Measurements from ENCODE around the gene KRTAP13-1.

KRTAP13-1 gene

DNA sequence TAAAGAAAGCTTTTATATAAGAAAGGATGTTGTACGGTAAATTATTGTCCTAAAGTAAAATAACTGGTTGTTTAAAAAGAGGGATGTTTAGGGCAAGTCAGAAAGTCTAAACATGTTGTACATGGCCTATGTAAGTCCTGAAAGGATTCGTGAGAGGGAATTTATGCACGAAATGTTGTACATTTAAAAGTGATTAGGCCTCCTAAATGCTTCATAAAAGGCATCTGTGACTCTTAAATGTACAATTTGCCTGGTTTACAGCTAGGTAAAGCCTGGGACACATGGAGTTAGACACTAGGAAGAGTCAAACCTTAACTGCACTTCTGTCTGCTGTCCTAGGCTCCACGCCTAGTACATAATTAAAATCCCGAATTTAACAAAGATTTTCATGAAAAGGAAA lies 20.2 kb downstream of the KRTAP13-1 start:
- Histone ChIP-seq H3K4me3 (ENCODE audit: low read depth in 1 of 2, low read length in 1 of 2) (no peak overlapping the region), H3K27ac (no peak overlapping the region), H3K36me3 (no peaks in the 10 kb centered on the region), H3K27me3 (no peaks in the 10 kb centered on the region), H3K9me3 (no peaks in the 10 kb centered on the region), H3K4me1 (ENCODE audit: control insufficient read depth in 1 of 2, insufficient read depth in 1 of 2, low read depth in 1 of 2, low read length in 1 of 2) (no peaks in the 10 kb centered on the region)
- TF ChIP-seq, protein P1, sequence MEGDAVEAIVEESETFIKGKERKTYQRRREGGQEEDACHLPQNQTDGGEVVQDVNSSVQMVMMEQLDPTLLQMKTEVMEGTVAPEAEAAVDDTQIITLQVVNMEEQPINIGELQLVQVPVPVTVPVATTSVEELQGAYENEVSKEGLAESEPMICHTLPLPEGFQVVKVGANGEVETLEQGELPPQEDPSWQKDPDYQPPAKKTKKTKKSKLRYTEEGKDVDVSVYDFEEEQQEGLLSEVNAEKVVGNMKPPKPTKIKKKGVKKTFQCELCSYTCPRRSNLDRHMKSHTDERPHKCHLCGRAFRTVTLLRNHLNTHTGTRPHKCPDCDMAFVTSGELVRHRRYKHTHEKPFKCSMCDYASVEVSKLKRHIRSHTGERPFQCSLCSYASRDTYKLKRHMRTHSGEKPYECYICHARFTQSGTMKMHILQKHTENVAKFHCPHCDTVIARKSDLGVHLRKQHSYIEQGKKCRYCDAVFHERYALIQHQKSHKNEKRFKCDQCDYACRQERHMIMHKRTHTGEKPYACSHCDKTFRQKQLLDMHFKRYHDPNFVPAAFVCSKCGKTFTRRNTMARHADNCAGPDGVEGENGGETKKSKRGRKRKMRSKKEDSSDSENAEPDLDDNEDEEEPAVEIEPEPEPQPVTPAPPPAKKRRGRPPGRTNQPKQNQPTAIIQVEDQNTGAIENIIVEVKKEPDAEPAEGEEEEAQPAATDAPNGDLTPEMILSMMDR (IDR thresholded peaks at IDR 0.05): no peak

DNA sequence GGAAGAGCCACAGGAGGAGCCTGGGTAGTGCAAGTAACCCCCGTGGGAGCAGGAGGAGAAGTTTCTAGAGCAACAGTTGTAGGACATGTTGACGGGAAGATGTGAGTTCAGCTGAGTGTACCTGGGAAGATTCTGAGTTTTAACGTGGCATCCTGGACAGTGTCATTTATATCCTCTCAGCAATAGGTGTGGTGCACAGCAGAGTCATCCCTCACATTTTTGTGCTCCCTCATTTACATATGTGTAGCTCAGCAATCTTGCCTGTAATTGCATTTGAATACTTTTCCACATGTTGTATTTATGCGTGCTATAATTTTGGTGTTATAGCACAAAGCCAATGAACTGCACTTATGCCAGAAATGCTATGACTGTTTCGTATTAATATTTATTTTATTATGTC lies 30.0 kb downstream of the KRTAP13-1 start, which contains the start of gene KRTAP13-3:
TSS of gene KRTAP13-3 (minus strand) at position 101 of the 400 bp plus-strand sequence. CDS start at position 87, 14 bp downstream.
- H3K9me3 ChIP-seq: no peaks in the 10 kb centered on the region

DNA sequence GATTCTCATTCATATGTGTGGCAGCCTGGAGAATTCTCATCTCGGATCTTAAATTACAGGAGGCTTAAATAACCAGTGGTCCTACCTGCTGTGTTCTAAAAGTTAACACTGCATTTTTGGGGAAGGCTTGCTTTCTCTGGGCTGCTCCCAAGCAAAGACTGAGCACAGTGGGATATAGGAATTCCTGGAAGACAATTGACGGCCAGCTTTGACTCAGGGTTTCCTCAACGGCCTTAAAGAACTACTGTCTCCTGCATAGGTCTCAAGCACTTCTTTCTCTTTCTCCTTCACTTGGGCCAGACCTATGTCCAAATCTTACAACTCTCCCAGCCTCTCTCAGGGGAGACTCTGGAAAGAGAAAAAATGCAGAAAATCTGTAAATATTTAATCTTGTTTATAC lies 30.9 kb downstream of the KRTAP13-1 start:
- no peaks in the 10 kb centered on the region for H3K9me3 ChIP-seq
- no peak overlapping the region for H3K4me3 ChIP-seq (ENCODE audit: low read depth in 1 of 2, low read length in 1 of 2)
- no peaks in the 10 kb centered on the region for H3K36me3 ChIP-seq
- H3K27ac ChIP-seq: no peak overlapping the region
- no peaks in the 10 kb centered on the region for H3K4me1 ChIP-seq (ENCODE audit: control insufficient read depth in 1 of 2, insufficient read depth in 1 of 2, low read depth in 1 of 2, low read length in 1 of 2)
- H3K27me3 ChIP-seq: no peaks in the 10 kb centered on the region
- TF ChIP-seq, protein P1 (IDR thresholded peaks at IDR 0.05): no peak

More for the DNA sequence above, 30.0 kb downstream of the KRTAP13-1 start, which contains the start of gene KRTAP13-3:
- no peak within 1 kb of the TSS for H3K4me3 ChIP-seq (ENCODE audit: low read depth in 1 of 2, low read length in 1 of 2)
- no peaks in the 10 kb centered on the region for H3K4me1 ChIP-seq (ENCODE audit: control insufficient read depth in 1 of 2, insufficient read depth in 1 of 2, low read depth in 1 of 2, low read length in 1 of 2)
- no peaks in the 10 kb centered on the region for H3K36me3 ChIP-seq
- H3K27ac ChIP-seq: no peak within 1 kb of the TSS
- H3K27me3 ChIP-seq: no peaks in the 10 kb centered on the region
- TF ChIP-seq, protein P1 (IDR thresholded peaks at IDR 0.05): no peak

DNA sequence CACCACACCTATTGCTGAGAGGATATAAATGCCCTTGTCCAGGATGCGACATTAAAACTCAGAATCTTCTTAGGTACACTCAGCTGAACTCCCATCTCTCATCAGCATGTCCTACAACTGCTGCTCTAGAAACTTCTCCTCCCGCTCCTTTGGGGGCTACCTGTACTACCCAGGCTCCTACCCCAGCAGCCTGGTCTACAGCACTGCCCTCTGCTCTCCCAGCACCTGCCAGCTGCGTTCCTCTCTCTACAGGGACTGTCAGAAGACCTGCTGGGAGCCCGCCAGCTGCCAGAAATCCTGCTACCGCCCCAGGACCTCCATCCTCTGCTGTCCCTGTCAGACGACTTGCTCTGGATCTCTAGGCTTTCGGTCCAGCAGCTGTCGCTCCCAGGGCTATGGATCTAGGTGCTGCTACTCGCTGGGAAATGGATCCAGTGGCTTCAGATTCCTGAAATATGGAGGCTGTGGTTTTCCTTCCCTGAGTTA lies 34.4 kb downstream of the KRTAP13-1 start, which contains the start of gene KRTAP13-4:
TSS of gene KRTAP13-4 (plus strand) at position 51 of the 486 bp plus-strand sequence. CDS start at position 107, 56 bp downstream.
- H3K36me3 ChIP-seq: no peaks in the 10 kb centered on the region
- no peak within 1 kb of the TSS for H3K4me3 ChIP-seq (ENCODE audit: low read depth in 1 of 2, low read length in 1 of 2)
- no peaks in the 10 kb centered on the region for H3K27me3 ChIP-seq
- TF ChIP-seq, protein P1 (IDR thresholded peaks at IDR 0.05): no peak
- H3K4me1 ChIP-seq (ENCODE audit: control insufficient read depth in 1 of 2, insufficient read depth in 1 of 2, low read depth in 1 of 2, low read length in 1 of 2): no peaks in the 10 kb centered on the region
- H3K27ac ChIP-seq: no peak within 1 kb of the TSS
- H3K9me3 ChIP-seq: no peaks in the 10 kb centered on the region

DNA sequence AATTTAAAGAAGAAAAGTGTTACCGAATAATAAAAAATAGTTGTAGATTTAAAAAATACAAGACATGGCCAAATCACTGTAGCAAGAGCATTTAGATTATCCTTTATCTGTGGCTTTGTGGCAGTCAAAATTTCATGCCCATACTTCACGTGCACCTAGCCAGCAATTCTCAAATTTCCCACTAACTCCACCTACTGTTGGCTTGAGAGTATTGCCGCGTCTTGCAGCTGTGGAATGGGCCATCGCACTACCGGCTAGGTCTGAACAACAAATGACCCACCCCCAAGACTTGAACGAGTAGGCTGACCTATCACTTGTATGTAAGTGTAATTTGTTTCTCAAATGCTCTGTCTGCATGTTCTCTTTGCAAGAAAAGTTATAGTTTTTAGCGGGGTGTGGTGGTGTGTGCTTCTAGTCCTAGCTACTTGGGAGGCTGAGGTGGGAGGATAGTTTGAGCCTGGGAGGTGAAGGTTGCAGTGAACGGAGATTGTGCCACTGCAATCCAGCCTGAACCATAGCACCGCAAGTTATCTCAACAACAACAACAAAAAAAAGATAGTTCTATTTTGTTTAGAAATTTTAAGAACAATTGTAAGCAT lies 38.3 kb downstream of the KRTAP13-1 start:
- Histone ChIP-seq H3K27ac (no peak overlapping the region), H3K36me3 (no peaks in the 10 kb centered on the region), H3K27me3 (no peaks in the 10 kb centered on the region), H3K4me1 (ENCODE audit: control insufficient read depth in 1 of 2, insufficient read depth in 1 of 2, low read depth in 1 of 2, low read length in 1 of 2) (no peaks in the 10 kb centered on the region), H3K4me3 (ENCODE audit: low read depth in 1 of 2, low read length in 1 of 2) (no peak overlapping the region), H3K9me3 (no peaks in the 10 kb centered on the region)
- TF ChIP-seq, protein P1 (IDR thresholded peaks at IDR 0.05): no peak

All from neutrophil (primary cell).